Liver (tissue), 3 donors: ENCODE results near the gene RAD9A.

Source experiments
- GABPA ChIP-seq, 2 donors: IDR thresholded peaks in 1 of 2; conservative IDR thresholded peaks in 1 of 2; 2 replicates each; pipeline ENCODE4 v1.6.1; 2016; ENCODE audit warnings: antibody characterized with exemption in 2 of 2, mild to moderate bottlenecking in 1 of 2, moderate library complexity in 1 of 2
- TF ChIP-seq, protein P1 (sequence below): fragments of 150-350 bp; IDR thresholded peaks from 2 replicates; pipeline ENCODE4 v1.5.1; 2017; ENCODE audit warnings: improper control_type of control experiment, low read depth, low read length; ENCODE audit not compliant: missing input control
- donor health status: healthy.
- donor health status: healthy.

DNA sequence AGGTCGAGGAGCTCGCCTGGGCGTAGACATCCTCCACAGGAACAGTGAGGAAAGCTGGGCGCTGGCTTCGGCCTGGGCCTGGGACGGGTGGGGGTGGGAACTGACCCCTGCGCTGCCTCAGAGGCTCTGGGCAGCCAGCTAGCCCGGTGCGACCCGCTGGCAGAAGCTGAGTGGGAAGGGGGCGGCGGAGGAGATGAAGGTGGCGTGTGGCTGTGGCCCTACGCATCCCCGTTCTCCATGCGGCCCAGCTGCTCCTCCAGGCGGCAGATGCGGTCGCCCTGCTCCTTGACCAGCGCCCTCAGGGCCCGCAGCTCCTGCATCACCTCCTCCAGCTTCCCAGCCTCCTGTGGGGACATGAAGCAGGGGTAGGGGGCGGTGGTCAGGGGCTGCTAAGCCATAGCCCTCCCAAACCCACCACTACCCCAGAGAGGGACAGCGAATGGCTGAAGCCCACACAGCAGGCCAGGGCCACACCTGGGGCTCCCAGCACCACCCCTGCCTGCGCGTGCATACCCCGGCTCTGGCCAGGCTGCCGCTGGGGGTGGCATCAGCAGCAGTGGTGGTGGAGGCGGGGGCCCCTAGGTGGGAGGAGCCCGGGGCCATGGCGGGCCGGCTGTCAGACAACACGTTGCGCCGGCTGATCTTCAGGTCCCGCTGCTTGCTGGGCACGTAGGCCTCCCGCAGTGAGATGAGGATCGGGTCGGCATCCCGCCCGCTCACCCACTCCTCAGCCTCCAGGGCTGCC, 46.5 kb downstream of the RAD9A start:
- TF ChIP-seq, protein P1, sequence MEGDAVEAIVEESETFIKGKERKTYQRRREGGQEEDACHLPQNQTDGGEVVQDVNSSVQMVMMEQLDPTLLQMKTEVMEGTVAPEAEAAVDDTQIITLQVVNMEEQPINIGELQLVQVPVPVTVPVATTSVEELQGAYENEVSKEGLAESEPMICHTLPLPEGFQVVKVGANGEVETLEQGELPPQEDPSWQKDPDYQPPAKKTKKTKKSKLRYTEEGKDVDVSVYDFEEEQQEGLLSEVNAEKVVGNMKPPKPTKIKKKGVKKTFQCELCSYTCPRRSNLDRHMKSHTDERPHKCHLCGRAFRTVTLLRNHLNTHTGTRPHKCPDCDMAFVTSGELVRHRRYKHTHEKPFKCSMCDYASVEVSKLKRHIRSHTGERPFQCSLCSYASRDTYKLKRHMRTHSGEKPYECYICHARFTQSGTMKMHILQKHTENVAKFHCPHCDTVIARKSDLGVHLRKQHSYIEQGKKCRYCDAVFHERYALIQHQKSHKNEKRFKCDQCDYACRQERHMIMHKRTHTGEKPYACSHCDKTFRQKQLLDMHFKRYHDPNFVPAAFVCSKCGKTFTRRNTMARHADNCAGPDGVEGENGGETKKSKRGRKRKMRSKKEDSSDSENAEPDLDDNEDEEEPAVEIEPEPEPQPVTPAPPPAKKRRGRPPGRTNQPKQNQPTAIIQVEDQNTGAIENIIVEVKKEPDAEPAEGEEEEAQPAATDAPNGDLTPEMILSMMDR, result no peak
- TF ChIP-seq GABPA (IDR thresholded peaks at IDR 0.05 in 1 of 2, conservative IDR thresholded peaks at IDR 0.05 in 1 of 2), result no peak
